Activated CD8-positive, alpha-beta memory T cell treated with anti-CD3 and anti-CD28 coated beads for 1 hour (primary cell): ENCODE results near the gene SPIN1.

ENCODE experiments used
- DNase-seq, 2 donors: peaks; one replicate each; pipeline ENCODE4 v3.0.0-alpha.2; 2020; ENCODE audit warnings: low read depth in 1 of 2; ENCODE audit errors: extremely low read depth in 1 of 2

SPIN1 gene

DNA sequence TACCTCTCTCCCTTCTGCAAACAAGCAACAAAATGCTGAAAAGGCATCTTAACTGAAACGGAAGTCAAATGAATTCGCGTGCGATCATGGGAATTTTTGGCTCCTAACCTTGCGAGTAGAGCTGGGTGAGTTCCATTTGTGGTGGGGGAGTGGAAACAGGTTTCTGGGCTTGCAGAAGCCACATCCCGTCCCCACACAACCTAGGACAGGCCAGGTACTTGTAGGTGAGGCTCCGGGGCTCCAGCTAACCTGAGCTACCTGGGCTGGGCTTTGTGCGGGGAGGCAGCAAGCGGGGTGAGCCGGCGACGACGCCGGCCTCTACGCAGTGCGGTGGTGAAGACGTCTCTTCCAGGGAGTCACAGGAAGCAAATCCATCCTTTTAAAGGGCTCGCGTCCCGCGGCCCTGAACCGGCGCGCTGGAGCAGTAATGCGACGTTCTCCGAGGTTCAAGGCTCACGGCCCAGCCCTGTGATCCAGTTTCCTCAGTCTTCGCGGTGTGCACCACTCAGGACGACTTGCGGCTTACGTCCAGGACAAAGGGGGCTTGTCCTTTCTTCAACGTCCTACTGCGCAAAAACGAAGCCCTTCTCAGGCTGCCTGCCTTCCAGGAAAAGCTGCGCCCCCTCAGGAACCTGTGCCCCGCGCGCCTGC is 567 bp upstream of the SPIN1 start:
- peak in 1 of 2 donors; percentile 8 for DNase-seq

DNA sequence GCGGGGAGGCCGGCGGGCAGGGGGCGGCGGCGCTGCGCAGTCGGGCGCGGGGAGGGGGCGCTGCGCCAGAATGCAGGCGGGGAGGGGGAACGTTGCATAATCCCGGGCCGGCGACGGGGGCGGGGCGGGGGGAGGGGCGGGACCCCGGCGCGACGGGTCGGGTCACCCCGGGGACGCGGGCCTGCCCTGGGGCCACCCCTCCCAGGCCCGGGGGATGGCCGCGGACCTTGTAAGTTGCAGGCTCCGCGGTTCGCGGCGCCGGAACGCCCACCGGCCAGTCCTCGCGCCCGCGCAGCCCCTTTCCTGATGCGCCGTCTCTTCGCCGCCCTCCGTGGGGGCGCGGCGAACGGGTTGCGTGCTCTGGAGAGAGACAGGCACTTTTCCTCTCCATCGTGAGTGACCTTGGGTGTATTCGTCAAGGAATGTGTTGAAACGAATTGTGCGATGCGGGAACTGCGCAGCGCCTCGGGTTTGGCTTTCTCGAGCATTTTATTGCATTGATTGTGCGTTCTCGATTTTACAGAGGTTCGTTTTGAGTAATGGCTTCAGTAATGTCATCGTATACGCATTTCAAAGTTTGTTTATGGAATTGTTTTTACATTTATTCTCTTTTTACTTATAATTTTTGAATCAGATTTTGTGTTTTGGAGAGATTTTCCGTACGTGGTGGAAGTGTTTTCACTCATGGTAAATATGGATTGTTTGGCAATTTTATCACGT is 802 bp downstream of the SPIN1 start:
- DNase-seq, result peak in 1 of 2 donors; percentile 17

DNA sequence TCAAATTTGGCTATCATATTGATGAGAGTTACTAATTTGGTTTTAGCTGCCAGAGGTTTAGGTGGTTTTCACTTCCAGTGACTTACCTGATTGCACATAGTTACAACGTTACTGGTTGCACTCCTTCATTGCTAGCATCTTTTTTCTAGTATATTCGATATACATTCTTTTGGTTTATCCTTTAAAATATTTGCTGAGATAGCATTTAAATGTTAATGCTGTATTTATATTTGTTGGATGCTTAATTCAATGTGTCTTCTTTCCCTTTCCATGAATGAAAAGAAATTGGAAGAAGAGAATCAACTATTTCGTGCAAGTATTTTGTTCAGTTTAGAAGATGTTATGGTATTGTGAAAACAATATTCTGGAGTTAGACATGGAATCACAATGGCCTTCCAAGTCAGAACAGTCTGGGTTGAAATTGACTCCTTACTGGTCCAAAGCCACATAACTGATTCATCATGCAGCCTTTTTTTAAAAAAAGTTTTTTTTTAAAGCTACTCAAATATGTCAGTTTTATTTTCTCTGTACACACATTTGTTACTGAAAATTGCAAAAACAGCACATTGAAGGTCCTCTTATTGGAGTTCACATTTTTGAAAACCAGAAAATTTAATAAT is 2.2 kb downstream of the SPIN1 start:
- DNase-seq, result no peak

DNA sequence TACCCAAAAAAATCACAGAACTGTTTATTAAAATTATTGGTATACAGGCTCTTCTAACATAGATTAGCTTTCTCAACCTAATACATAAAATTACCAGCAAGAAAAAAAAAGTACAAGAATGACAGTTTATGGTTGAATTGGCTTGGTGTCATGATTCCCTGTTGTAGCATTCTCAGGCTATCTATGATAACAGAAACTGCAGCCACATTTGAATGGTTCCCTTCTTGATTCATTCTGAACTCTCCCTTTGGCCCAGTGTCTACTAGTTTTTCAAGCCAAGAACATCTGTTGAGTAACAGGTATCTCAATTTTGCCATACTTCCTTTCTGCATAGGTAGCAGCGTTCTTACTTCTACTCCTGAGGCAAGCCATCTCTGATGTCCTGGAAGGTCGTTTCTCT is 3.0 kb downstream of the SPIN1 start:
- DNase-seq, result no peak

DNA sequence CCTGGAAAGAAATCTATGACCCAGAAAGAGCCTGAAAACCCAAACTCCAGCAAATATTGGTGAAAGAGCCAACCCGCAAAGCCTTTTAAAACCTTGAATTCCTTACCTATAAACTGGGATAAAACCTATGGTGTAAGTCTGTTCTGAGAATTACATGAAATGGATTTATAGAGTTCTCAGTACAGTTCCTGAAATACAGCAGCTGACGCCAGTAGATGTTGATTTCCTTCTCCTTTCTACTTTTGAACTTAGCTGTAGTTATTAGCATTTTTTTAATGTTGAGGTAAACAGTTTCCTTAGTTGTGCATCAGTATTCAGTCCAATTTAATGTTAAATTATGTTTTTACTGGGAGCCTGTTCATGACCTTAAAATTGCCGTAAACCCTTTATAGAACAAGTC is 3.7 kb downstream of the SPIN1 start:
- no peak for DNase-seq

DNA sequence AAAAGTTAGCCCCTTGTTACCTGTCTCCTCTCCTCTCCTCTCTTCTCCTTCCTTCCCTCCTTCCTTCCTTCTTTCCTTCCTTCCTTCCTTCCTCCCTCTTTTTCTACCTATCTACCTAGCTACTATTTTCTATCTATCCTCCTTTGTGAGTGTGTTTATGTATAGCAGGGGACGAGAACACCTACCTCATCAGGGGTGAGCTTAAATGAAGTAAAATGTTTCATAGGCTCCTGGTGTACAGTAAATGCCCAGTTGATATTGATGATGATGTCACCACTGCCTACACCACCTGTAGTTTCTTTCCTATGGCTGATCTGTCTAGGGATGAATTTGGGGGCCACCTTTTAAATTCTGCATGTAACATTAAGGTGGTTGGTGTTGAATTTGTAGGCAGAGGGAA is 4.3 kb downstream of the SPIN1 start:
- no peak for DNase-seq

DNA sequence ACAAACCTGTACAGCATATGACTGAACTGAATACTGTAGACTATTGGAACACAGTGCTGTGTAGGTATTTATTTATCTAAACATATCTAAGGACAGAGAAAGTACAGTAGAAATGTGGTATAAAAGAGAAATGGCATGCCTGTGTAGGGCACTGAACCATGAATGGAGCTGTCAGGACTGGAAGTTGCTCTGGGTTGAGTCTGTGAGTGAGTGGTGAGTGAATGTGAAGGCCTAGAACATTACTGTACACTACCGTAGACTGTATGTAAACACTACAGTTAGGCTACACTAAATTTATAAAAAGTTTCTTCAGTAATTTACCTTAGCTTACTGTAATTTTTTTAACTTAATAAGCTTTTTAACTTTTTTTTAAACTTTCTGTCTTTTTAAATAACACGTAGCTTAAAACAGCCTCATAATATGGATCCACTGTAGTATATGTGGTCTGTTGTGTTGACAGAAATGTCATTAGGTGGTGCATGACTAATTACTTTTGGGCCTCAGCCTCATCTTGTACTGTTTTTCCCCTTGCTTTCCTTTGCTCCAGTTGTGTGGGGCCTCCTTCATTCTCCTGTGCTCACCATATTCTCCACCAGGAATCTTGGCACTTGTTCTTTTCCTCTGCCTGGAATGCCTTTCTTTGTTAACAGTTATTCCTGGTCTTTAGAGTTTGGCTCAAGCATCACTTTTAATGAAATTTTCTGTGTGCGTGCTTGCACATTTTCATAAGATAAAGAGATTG is 8.8 kb downstream of the SPIN1 start:
- no peak for DNase-seq

DNA sequence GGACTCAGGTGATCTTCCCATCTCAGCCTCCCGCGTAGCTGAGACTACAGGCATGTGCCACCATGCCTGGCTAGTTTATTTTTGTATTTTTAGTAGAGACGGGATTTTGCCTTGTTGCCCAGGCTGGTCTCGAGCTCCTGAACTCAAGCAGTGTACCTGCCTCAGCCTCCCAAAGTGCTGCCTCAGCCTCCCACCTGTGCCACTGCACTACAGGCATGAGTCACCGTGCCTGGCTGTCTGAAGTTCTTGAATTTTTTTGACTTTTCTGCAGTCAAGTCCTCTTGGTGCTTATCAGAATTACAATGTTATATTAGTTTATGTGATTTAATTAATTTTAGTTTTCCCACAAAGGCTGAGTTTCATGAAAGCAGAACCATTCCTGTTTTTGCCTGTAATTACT is 9.8 kb downstream of the SPIN1 start:
- DNase-seq, result no peak

DNA sequence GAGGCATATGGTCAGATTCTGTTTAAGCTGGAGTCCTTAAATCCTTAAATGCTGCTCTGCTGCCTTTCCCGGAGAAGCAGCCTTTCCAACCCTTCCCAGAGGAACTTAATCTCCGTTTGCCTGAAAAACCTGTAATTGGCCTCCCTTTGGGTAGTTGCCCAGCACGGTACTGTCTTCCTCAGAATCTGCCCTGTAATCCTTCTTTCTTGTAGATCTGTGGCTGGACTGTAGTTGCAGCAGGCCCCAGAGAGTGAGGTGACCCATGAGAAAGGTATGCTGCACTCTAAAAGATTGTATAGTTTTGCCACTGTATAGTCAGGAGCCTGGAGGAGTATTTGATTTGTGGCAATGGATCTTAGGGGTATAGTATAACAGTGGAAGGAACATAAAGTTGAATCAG is 11.7 kb downstream of the SPIN1 start:
- DNase-seq, result no peak

DNA sequence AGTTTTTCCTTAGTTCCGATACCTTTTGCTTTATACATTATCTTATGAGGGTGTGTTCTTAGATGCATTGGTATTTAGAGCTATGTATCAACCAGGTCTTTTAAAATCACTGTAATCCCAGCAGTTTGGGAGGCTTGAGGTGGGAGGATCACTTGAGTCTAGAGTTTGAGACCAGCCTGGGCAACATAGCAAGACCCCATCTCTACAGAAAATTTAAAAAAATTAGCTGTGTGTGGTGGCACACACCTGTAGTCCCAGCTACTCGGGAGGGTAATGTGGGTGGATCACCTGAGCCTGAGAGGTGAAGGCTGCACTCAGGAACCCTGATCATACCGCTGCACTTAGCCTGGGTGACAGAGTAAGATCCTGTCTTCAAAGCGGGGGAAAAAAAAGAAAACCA is 15.1 kb downstream of the SPIN1 start:
- no peak for DNase-seq

DNA sequence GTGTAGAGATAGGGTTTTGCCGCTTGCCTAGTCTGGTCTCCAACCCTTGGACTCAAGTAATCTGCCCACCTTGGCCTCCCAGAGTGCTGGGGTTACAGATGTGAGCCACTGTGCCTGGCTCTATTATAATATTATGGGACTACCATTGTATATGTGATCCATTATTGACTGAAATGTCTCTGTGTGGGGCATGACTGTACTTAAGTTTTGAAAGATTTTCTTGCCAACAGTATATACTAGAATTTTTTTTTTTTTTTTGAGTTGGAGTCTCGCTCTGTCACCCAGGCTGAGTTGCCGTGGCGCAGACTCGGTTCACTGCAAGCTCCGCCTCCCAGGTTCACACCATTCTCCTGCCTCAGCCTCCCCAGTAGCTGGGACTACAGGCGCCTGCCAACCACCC is 17.8 kb downstream of the SPIN1 start:
- DNase-seq, result no peak

DNA sequence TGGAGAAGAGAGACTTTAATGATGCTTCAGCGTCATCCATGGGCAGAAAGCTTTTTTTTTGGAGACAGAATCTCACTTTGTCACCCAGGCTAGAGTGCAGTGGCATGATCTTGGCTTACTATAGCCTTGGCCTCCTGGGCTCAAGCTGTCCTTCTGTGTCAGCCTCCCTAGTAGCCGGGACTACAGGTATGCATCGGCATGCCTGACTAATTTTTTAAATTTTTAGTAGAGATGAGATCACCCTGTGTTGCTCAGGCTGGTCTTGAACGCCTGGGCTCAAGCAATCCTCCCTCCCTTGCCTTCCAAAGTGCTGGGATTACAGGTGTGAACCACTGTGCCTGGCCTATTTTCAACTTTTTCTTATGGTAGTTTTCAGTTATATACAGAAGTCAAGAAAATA is 23.2 kb downstream of the SPIN1 start:
- DNase-seq, result no peak

DNA sequence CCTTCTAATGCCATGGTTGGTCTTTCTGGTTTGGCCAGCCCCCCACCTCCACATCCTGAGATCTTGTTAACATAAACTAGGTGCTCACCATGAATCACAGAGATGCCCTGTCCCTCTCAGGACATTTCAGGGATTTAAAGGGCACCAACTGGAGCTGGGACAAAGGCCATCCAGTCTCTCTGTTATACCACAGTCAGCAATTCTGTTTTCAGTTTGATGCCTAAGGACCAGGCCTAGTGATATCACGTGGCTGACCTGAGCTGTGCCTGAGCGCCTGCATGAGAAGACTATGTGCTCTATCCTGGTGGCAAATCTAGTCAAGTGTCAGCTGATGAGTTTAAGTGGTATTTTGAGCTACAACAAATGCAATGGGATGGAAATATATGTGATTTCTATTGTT is 26.1 kb downstream of the SPIN1 start:
- no peak for DNase-seq

DNA sequence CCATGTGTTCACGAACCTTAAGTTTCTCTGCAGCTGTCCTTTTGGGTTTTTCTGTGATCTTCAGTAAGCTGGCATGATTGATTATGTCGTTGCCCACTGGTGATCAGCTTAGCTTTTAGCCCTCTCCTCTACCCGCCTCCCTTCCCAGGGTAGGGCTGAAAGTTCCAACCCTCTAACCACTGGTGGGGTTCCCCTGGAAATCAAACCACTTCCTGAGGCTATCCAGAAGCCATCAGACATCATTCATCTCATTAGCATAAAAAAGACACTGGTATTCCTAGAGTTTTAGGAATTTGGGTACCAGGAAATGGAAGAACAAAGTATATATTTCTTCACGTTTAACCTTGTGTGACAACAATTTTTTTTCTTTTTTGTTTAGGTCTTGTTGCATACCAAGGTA is 29.8 kb downstream of the SPIN1 start:
- no peak for DNase-seq

DNA sequence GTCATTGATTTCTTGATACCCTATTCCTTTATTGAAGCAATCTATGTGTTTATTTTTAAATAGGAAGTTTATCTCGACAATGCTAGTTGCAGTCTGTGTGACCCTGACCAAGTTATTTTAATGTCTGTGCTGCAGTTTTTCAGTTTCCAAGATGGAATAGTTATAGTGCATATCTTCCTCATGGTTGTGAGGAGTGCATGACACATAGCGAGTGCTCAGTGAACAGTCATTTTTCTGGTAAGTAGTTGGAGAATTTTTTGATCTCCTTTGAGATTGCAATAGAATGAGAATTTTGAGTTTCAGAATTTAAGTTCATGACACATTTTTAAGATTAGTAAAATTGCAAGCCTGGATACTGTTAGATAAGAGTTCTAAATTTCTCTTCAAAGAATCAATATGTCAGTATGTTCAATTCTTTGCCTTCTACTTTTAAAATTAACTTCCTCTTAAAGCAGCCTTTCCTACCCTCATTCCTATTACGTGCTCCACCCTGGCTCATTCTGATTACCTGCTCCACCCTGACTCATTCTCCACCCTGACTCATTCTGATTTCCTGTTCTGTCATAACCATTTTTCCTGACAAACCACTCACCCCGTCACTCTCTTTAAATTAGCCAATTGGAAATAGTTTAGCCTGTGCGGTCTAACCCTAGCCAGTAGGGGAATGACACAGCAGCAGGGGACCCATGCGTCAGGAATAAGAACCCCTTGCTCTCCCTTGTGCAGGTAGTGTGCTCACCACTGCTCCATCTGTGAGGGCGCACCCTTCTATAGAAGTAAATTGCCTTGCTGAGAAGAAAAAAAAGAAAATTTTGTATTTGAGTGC is 30.7 kb downstream of the SPIN1 start:
- no peak for DNase-seq

DNA sequence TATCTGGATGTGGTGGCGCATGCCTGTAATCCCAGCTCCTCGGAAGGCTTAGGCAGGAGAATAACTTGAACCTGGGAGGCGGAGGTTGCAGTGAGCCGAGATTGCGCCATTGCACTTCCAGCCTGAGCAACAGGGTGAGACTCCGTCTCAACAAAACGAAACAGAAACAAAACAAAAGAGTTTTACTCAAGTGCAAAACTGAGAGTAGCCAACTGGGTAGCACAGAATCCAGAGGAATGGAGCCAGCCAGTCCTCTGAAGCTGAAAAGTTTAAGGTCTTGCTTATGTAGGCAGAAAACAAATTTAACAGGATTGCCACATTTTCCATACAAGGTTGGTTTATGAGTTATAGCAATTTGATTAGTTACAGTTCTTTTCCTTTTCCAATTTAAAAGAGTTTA is 32.0 kb downstream of the SPIN1 start:
- no peak for DNase-seq

DNA sequence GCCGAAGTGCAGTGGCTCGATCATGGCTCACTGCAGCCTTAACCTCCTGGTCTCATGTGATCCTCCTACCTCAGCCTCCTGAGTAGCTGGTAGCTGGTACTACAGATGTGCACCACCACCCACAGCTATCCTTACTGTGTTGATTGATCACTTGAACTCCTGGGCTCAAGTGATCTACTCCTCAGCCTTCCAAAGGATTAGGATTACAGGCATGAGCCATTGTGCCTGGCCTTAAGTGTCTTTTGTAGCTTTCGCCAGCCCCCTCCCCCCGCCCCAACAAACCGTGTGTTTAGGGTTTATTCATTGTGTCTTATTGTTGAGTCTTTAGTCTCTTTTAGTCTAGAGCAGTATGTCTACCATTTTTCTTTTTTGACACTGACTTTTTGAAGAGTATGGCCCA is 33.1 kb downstream of the SPIN1 start:
- no peak for DNase-seq

DNA sequence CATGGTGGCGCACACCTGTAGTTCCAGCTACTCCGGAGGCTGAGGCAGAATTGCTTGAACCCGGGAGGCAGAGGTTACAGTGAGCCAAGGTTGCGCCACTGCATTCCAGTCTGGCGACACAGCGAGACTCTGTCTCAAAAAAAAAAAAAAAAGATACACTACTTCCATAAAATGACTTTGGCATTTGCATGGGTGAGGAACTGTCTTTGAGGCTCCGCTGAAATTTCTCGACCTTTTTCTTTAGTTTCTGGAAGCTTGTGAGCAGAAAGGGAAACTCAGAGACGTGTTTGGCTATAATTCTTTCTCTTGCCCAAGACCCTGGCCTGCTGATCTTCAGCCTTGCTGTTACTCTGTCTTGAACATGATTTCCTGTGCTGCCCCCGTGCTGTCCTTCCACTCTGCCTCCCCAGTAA is 37.3 kb downstream of the SPIN1 start:
- DNase-seq, result no peak

DNA sequence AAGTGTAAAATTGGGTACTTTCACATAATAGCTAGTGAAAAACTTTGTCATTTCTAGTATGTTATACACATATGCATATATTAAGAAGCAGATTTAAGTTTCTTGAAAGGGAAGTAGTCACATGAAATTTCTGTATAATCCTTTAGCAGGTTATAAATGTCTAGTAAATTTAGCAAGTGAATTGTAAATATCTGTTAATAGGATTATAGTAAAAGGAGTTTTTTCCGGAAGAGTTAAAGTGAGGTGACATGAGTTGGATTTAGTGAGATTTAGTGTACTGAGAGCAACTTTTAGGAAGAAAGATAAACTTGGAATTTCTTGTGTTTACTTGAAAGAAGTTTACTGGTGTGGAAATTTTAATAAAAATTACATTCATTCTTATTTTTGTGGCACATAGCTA is 38.4 kb downstream of the SPIN1 start:
- DNase-seq, result no peak

DNA sequence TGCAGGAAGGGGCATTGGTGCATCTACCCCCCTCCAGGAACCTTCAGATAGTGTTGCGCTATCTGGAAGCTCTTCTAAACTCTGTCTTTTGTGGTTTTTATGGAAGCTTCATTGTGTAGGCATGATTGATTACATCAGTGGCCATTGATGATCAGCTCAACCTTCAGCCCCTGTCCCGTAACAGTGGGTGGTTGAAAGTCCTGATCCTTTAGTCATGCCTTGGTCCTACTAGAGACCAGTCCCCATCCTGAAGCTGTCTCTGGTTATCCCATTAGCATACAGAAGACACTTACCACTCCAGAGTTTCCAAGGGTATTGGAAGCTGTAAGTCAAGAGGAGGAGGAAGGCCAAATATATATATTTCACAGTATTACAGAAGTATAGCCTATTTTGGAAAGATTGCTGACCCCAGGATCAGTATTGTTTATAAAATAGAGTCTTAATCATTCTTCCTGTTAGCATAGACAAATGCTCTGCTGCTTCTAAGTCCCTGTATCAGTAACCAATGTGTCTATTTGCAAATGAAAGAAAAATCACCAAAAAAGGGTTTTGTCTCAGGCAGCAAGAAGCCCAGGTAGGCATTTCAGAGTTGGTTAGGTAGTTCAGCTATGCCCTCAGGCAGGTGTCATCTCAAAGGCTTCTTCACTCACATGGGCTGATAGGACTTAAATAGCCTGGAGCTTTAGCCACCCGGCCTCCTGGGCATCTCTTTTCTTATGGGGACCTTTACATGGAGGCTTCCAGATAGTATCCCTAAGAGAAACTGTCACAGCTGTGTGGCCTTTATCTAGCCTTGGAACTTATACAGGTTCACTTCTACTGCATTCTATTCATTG is 41.6 kb downstream of the SPIN1 start:
- no peak for DNase-seq
